ENCODE results near the gene C11orf21.
A peak's percentile ranks its signal among the peaks of the same experiment; 100 is the strongest.

Gene C11orf21

GRCh38 chr11:2307501-2308331, 6.0 kb upstream of the C11orf21 start:
- DNase-seq, result peak; percentile 14

- no peak for DNase-seq
These were observed 5.3 kb upstream of the C11orf21 start for GRCh38 chr11:2306877-2307500.

GRCh38 chr11:2306452-2306823, 4.7 kb upstream of the C11orf21 start:
- no peak for DNase-seq

- DNase-seq, result peak; percentile 16
These were observed 4.2 kb upstream of the C11orf21 start for GRCh38 chr11:2305788-2306451.

- peak; percentile 74 for DNase-seq
These were observed 3.5 kb upstream of the C11orf21 start for GRCh38 chr11:2305140-2305778.

GRCh38 chr11:2304506-2305139, 2.9 kb upstream of the C11orf21 start:
- peak; percentile 12 for DNase-seq

GRCh38 chr11:2303627-2304505, 2.1 kb upstream of the C11orf21 start:
- peak; percentile 6 for DNase-seq

GRCh38 chr11:2302896-2303626, 1.3 kb upstream of the C11orf21 start:
- DNase-seq, result peak; percentile 17

- DNase-seq, result peak; percentile 26
These were observed 683 bp upstream of the C11orf21 start for GRCh38 chr11:2302306-2302895.

GRCh38 chr11:2300936-2301630, 635 bp downstream of the C11orf21 start:
- DNase-seq, result peak; percentile 20

GRCh38 chr11:2300290-2300935, 1.3 kb downstream of the C11orf21 start:
- peak; percentile 38 for DNase-seq

GRCh38 chr11:2299773-2300172, 1.9 kb downstream of the C11orf21 start:
- peak; percentile 14 for DNase-seq

GRCh38 chr11:2298795-2299761, 2.6 kb downstream of the C11orf21 start:
- peak; percentile 32 for DNase-seq

- peak; percentile 16 for DNase-seq
These were observed 3.5 kb downstream of the C11orf21 start for GRCh38 chr11:2298131-2298794.

GRCh38 chr11:2297623-2298030, 4.1 kb downstream of the C11orf21 start:
- no peak for DNase-seq

GRCh38 chr11:2296913-2297622, 4.7 kb downstream of the C11orf21 start:
- DNase-seq, result peak; percentile 14

All from CD4-positive, alpha-beta T cell treated with Interleukin-15 for 1 hour (primary cell).